Tibial nerve (tissue), 4 donors: ENCODE data around the gene CYGB. TPM values are rescaled to one million over a fixed set of nuclear protein-coding genes. Genes with fewer than 3 reads are reported as not detected.

Experiments used
- DNase-seq, 2 donors: peaks; one replicate each; pipeline ENCODE4 v3.0.0-alpha.2; 2019; ENCODE audit warnings: low spot score in 2 of 2
- H3K27ac ChIP-seq, 4 donors: fragments of 200-600 bp; sonication (generic) in 3 of 4; one replicate each; pipeline ENCODE4 v1.5.1; 2017 to 2019; ENCODE audit warnings: mild to moderate bottlenecking in 1 of 4
- H3K27me3 ChIP-seq, 2 donors: fragments of 200-600 bp; sonication (generic) in 1 of 2; one replicate each; pipeline versions ENCODE4 v1.5.1 to v1.6.0; 2017 to 2019
- H3K36me3 ChIP-seq, 3 donors: fragments of 200-600 bp; sonication (generic); one replicate each; pipeline ENCODE4 v1.5.1; 2018 to 2019
- H3K4me1 ChIP-seq, 4 donors: fragments of 200-600 bp; sonication (generic) in 3 of 4; one replicate each; pipeline ENCODE4 v1.5.1; 2017 to 2019
- H3K4me3 ChIP-seq, 4 donors: fragments of 200-600 bp; sonication (generic) in 3 of 4; one replicate each; pipeline ENCODE4 v1.5.1; 2017 to 2019; ENCODE audit warnings: mild to moderate bottlenecking in 1 of 4, moderate library complexity in 1 of 4
- H3K9me3 ChIP-seq, 4 donors: fragments of 200-600 bp; sonication (generic) in 3 of 4; one replicate each; pipeline ENCODE4 v1.5.1; 2017 to 2019
- CTCF ChIP-seq, 5 experiments: fragments of 200-600 bp in 3 of 5; fragments of 450-650 bp in 2 of 5; sonication (generic) in 3 of 5; IDR thresholded peaks; one replicate each; pipeline ENCODE4 v1.5.1; 2016 to 2019; ENCODE audit warnings: antibody characterized with exemption in 5 of 5, mild to moderate bottlenecking in 3 of 5, moderate library complexity in 2 of 5
- EP300 ChIP-seq, 2 donors: sonication (generic); formaldehyde crosslinking; IDR thresholded peaks; one replicate each; pipeline ENCODE4 v1.6.1; 2017; ENCODE audit warnings: antibody characterized with exemption in 2 of 2, mild to moderate bottlenecking in 1 of 2
- POLR2A ChIP-seq, 2 donors: fragments of 450-650 bp; IDR thresholded peaks; one replicate each; pipeline ENCODE4 v1.6.1; 2017; ENCODE audit warnings: antibody characterized with exemption in 2 of 2, mild to moderate bottlenecking in 2 of 2, moderate library complexity in 2 of 2
- WGBS, 2 donors: methylation state at CpG; one replicate each; pipeline ENCODE4 v1.1.5; 2018; 5-methylcytosine and 5-hydroxymethylcytosine counted together
- total RNA-seq, 4 donors: library from RNA; depleted of rRNA; stranded (reverse); fragments of >200 nt; gene quantifications; one replicate each; pipeline ENCODE4 v1.1.0, GENCODE V29; 2016

Gene CYGB
- total RNA-seq, 4 donors from 2014 or later = 40.2 to 59.2 (median 48.8) TPM

- TF ChIP-seq POLR2A (IDR thresholded peaks at IDR 0.05) = no peak
- no peak for TF ChIP-seq CTCF (IDR thresholded peaks at IDR 0.05)
- no peak for TF ChIP-seq EP300 (IDR thresholded peaks at IDR 0.05)
- peaks cover 0 to 24% (median 0%) of the 10 kb centered on the region in 3 donors for H3K36me3 ChIP-seq
- H3K9me3 ChIP-seq = no peaks in the 10 kb centered on the region
- peak overlapping the region; percentile 41 to 95 (median 66) for H3K27ac ChIP-seq
- no peaks in the 10 kb centered on the region for H3K27me3 ChIP-seq
- WGBS, 2 donors = 53 to 59% methylated on average over 15 to 17 of the region's 17 CpGs
- H3K4me1 ChIP-seq = peaks cover 0 to 85% (median 55%) of the 10 kb centered on the region in 4 donors
- DNase-seq = no peak
- H3K4me3 ChIP-seq = no peak overlapping the region
Measured at GRCh38 chr17:76572201-76572910, 34.8 kb upstream of the CYGB start.

GRCh38 chr17:76570877-76571471 lies 33.5 kb upstream of the CYGB start:
- peaks cover 0 to 38% (median 0%) of the 10 kb centered on the region in 3 donors for H3K36me3 ChIP-seq
- WGBS, 2 donors = 91% methylated on average over 13 of the region's 13 CpGs
- peaks cover 0 to 90% (median 55%) of the 10 kb centered on the region in 4 donors for H3K4me1 ChIP-seq
- no peak for TF ChIP-seq CTCF (IDR thresholded peaks at IDR 0.05)
- TF ChIP-seq EP300 (IDR thresholded peaks at IDR 0.05) = no peak
- no peak for TF ChIP-seq POLR2A (IDR thresholded peaks at IDR 0.05)
- no peak for DNase-seq
- peak overlapping the region in 2 of 4 donors; percentile 78 to 95 for H3K27ac ChIP-seq
- H3K4me3 ChIP-seq = no peak overlapping the region
- no peaks in the 10 kb centered on the region for H3K27me3 ChIP-seq
- no peaks in the 10 kb centered on the region for H3K9me3 ChIP-seq

GRCh38 chr17:76570457-76570856 lies 32.9 kb upstream of the CYGB start:
- no peaks in the 10 kb centered on the region for H3K27me3 ChIP-seq
- no peak for DNase-seq
- WGBS, 2 donors = 68 to 78% methylated on average over 7 of the region's 7 CpGs
- TF ChIP-seq CTCF (IDR thresholded peaks at IDR 0.05) (no peak), EP300 (IDR thresholded peaks at IDR 0.05) (no peak), POLR2A (IDR thresholded peaks at IDR 0.05) (no peak)
- no peak overlapping the region for H3K4me3 ChIP-seq
- H3K36me3 ChIP-seq = peaks cover 0 to 43% (median 0%) of the 10 kb centered on the region in 3 donors
- H3K27ac ChIP-seq = peak overlapping the region in 3 of 4 donors; percentile 27 to 95 (median 78)
- H3K9me3 ChIP-seq = no peaks in the 10 kb centered on the region
- peaks cover 0 to 90% (median 51%) of the 10 kb centered on the region in 4 donors for H3K4me1 ChIP-seq

- DNase-seq = peak; percentile 43 to 67
- Histone ChIP-seq H3K27me3 (no peaks in the 10 kb centered on the region), H3K9me3 (no peaks in the 10 kb centered on the region), H3K4me1 (peaks cover 0 to 85% (median 46%) of the 10 kb centered on the region in 4 donors), H3K4me3 (no peak overlapping the region), H3K27ac (peak overlapping the region; percentile 38 to 95 (median 65)), H3K36me3 (peaks cover 0 to 50% (median under 1%) of the 10 kb centered on the region in 3 donors)
- 26 to 27% methylated on average over 13 to 18 of the region's 18 CpGs for WGBS, 2 donors
- no peak for TF ChIP-seq CTCF (IDR thresholded peaks at IDR 0.05)
- peak in 1 of 2 donors; percentile 88 for TF ChIP-seq EP300 (IDR thresholded peaks at IDR 0.05)
Measured at GRCh38 chr17:76569607-76570279, 32.2 kb upstream of the CYGB start.
